Caco-2 (cell line): ENCODE results near the gene ACKR2. TPM values are rescaled to one million over a fixed set of nuclear protein-coding genes. Genes with fewer than 3 reads are reported as not detected.

ENCODE experiments used
- BruUV-seq: library from RNA; stranded (reverse); fragments of 400-500 nt; replicated peaks from 2 replicates; lab custom pipeline; 2021; lab: Mats Ljungman, UMichigan
- CTCF ChIA-PET: fragments of 300-600 bp; sonication (Branson Sonifier 250); formaldehyde crosslinking; loops from one replicate; lab custom pipeline; 2022; ENCODE audit warnings: antibody characterized with exemption; lab: Charles Lee
- POLR2A ChIA-PET: fragments of 300-600 bp; sonication (Branson Sonifier 250); formaldehyde crosslinking; loops from one replicate; lab custom pipeline; 2022; ENCODE audit warnings: antibody characterized with exemption; lab: Charles Lee
- DNase-seq, 2 experiments: peaks; one replicate each; pipeline versions ENCODE4 v3.0.0 to v3.0.0-alpha.2; 2020 to 2022
- H3K27me3 ChIP-seq: replicated peaks from 2 replicates; pipeline ENCODE4 v1.6.0; 2011; ENCODE audit warnings: low read length; ENCODE audit not compliant: control insufficient read depth, insufficient read depth
- H3K36me3 ChIP-seq: 2 replicates; pipeline ENCODE4 v1.5.1; 2011; ENCODE audit warnings: low read length; ENCODE audit not compliant: control insufficient read depth, insufficient read depth
- H3K4me1 ChIP-seq: fragments of 250-450 bp; sonication (Bioruptor Pico); 2 replicates; pipeline ENCODE4 v1.5.1; 2020; ENCODE audit warnings: mild to moderate bottlenecking
- H3K4me3 ChIP-seq: 2 replicates; pipeline ENCODE4 v1.5.1; 2011; ENCODE audit warnings: low read depth, mild to moderate bottlenecking, control low read depth, low read length
- H3K9me3 ChIP-seq: fragments of 250-450 bp; sonication (Bioruptor Pico); 2 replicates; pipeline ENCODE4 v1.5.1; 2020; ENCODE audit warnings: mild to moderate bottlenecking, moderate library complexity
- H3K27ac Mint-ChIP-seq: one replicate; pipeline ENCODE4 v1.8.0; 2022; ENCODE audit warnings: mixed read lengths; ENCODE audit not compliant: unreplicated experiment
- H3K27me3 Mint-ChIP-seq: one replicate; pipeline ENCODE4 v1.8.0; 2022; ENCODE audit warnings: mixed read lengths; ENCODE audit not compliant: insufficient read depth, unreplicated experiment
- H3K36me3 Mint-ChIP-seq: one replicate; pipeline ENCODE4 v1.8.0; 2022; ENCODE audit warnings: mild to moderate bottlenecking, mixed read lengths; ENCODE audit not compliant: insufficient read depth, unreplicated experiment
- H3K4me1 Mint-ChIP-seq: one replicate; pipeline ENCODE4 v1.8.0; 2022; ENCODE audit warnings: low read depth, mixed read lengths; ENCODE audit not compliant: unreplicated experiment
- H3K4me3 Mint-ChIP-seq: one replicate; pipeline ENCODE4 v1.8.0; 2022; ENCODE audit warnings: mild to moderate bottlenecking, moderate library complexity, mixed read lengths; ENCODE audit not compliant: unreplicated experiment
- H3K9me3 Mint-ChIP-seq: one replicate; pipeline ENCODE4 v1.8.0; 2022; ENCODE audit warnings: mixed read lengths; ENCODE audit not compliant: unreplicated experiment
- CTCF ChIP-seq, 2 experiments: fragments of 200-600 bp in 1 of 2; IDR thresholded peaks; 1 replicate in 1 of 2; 2 replicates in 1 of 2; pipeline versions ENCODE4 v1.5.1 to v1.8.0; 2011 to 2022; ENCODE audit warnings: antibody characterized with exemption in 1 of 2, control low read depth in 1 of 2, inconsistent platforms in 1 of 2, low read depth in 1 of 2, low read length in 1 of 2, mild to moderate bottlenecking in 1 of 2, moderate library complexity in 1 of 2; ENCODE audit not compliant: insufficient read depth in 1 of 2, severe bottlenecking in 1 of 2, unreplicated experiment in 1 of 2
- intact Hi-C: fragments of 100-400 bp; cut with micrococcal nuclease; formaldehyde crosslinking; loops from one replicate; pipeline ENCODE4 v1.10.0; 2022; ENCODE audit not compliant: unreplicated experiment
- total RNA-seq: library from RNA; stranded (reverse); gene quantifications from 2 replicates; pipeline ENCODE4 v1.2.3, GENCODE V29; 2022

ACKR2 gene
- total RNA-seq, 1 experiment from 2014 or later, result 3.5 TPM

GRCh38 chr3:42906848-42907183, 97.6 kb downstream of the ACKR2 start:
- Mint-ChIP-seq H3K27me3 (peaks cover 11% of the 10 kb centered on the region), H3K4me1 (peaks cover 10% of the 10 kb centered on the region), H3K9me3 (peaks cover 15% of the 10 kb centered on the region), H3K27ac (peak overlapping the region; percentile 30), H3K4me3 (peak overlapping the region; percentile 74), H3K36me3 (peaks cover 31% of the 10 kb centered on the region)
- peak overlapping the region; percentile 60 for H3K4me3 ChIP-seq
- H3K4me1 ChIP-seq, result peaks cover 5% of the 10 kb centered on the region; the same call in 1 of the 2 replicates
- TF ChIP-seq CTCF (IDR thresholded peaks at IDR 0.05; ENCODE audit: insufficient read depth in 1 of 2, low read depth in 1 of 2, low read length in 1 of 2, severe bottlenecking in 1 of 2, unreplicated experiment in 1 of 2), result no peak
- peaks cover 5% of the 10 kb centered on the region; the same call in 1 of the 2 replicates for H3K9me3 ChIP-seq
- no peaks in the 10 kb centered on the region for H3K27me3 ChIP-seq
- H3K36me3 ChIP-seq, result no peaks in the 10 kb centered on the region
- ChIA-PET CTCF (no interaction called here), POLR2A (no interaction called here)
- intact Hi-C loops, result no loop called here
- BruUV-seq, result no TSS peak
- DNase-seq, result no peak

GRCh38 chr3:42908675-42909074, 99.4 kb downstream of the ACKR2 start:
- Histone ChIP-seq H3K4me1 (peaks cover 5% of the 10 kb centered on the region; the same call in 1 of the 2 replicates), H3K4me3 (no peak overlapping the region), H3K27me3 (no peaks in the 10 kb centered on the region), H3K9me3 (peaks cover 16% of the 10 kb centered on the region), H3K36me3 (no peaks in the 10 kb centered on the region)
- H3K36me3 Mint-ChIP-seq, result peaks cover 42% of the 10 kb centered on the region
- CTCF ChIA-PET, result no interaction called here
- H3K4me3 Mint-ChIP-seq, result no peak overlapping the region
- BruUV-seq, result no TSS peak
- no peak for DNase-seq
- TF ChIP-seq CTCF (IDR thresholded peaks at IDR 0.05; ENCODE audit: insufficient read depth in 1 of 2, low read depth in 1 of 2, low read length in 1 of 2, severe bottlenecking in 1 of 2, unreplicated experiment in 1 of 2), result no peak
- H3K4me1 Mint-ChIP-seq, result peaks cover 10% of the 10 kb centered on the region
- POLR2A ChIA-PET, result no interaction called here
- H3K27ac Mint-ChIP-seq, result no peak overlapping the region
- H3K9me3 Mint-ChIP-seq, result peaks cover 25% of the 10 kb centered on the region
- peaks cover 8% of the 10 kb centered on the region for H3K27me3 Mint-ChIP-seq
- intact Hi-C loops, result no loop called here

- H3K36me3 ChIP-seq, result no peaks in the 10 kb centered on the region; the same call in 1 of the 2 replicates
- ChIA-PET POLR2A (no interaction called here), CTCF (no interaction called here)
- BruUV-seq, result no TSS peak
- H3K4me3 ChIP-seq, result no peak overlapping the region
- no peaks in the 10 kb centered on the region for H3K27me3 Mint-ChIP-seq
- peaks cover 36% of the 10 kb centered on the region for H3K9me3 ChIP-seq
- intact Hi-C loops, result no loop called here
- H3K9me3 Mint-ChIP-seq, result peaks cover 45% of the 10 kb centered on the region
- peaks cover 5% of the 10 kb centered on the region for H3K4me1 ChIP-seq
- DNase-seq, result no peak
- peaks cover 7% of the 10 kb centered on the region for H3K4me1 Mint-ChIP-seq
- H3K4me3 Mint-ChIP-seq, result no peak overlapping the region
- H3K36me3 Mint-ChIP-seq, result peaks cover 59% of the 10 kb centered on the region
- TF ChIP-seq CTCF (IDR thresholded peaks at IDR 0.05; ENCODE audit: insufficient read depth in 1 of 2, low read depth in 1 of 2, low read length in 1 of 2, severe bottlenecking in 1 of 2, unreplicated experiment in 1 of 2), result no peak
- H3K27ac Mint-ChIP-seq, result no peak overlapping the region
- H3K27me3 ChIP-seq, result no peaks in the 10 kb centered on the region
Measured at GRCh38 chr3:42911551-42911950, 102.3 kb downstream of the ACKR2 start.
